LNCAP (cell line): ENCODE measurements around the gene POLR3K.

ENCODE experiments used
- TF ChIP-seq, protein P1 (sequence below): fragments of 450-650 bp; IDR thresholded peaks from 2 replicates; pipeline ENCODE4 v1.5.1; 2017; ENCODE audit warnings: mild to moderate bottlenecking

POLR3K gene

DNA sequence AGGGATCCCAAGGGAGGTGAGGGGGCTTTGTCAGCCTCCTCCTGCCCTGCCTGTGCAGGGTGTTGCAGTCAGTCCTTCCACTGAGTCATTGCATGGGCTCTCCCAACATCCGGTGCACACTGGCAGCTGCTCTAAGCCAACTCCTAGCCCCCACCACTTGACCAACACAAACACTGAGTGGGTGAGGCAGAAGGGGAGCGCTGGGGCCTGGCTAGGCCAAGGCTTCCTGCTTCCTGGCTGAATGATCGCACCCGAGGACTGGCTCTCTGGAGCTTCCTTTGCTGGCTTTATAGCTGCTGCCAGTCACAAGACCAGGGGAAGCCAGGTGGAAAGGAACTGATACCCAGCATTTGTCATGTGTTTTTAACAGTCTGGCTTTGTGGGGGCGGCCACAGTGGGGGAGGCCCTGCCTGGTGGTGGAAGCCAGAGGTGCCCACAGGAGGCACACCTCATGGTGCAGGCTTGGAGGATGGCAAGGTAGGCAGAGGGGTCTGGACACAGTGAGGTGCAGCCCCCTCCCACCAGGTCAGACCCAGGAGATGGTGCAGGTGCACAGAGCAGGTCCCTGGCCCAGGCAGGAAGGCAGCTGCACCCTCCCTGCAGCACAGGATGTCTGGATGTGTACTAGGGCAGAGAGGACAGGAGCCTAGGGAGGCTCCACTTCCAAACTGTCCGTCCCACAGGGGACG, 31.5 kb upstream of the POLR3K start:
- TF ChIP-seq, protein P1, sequence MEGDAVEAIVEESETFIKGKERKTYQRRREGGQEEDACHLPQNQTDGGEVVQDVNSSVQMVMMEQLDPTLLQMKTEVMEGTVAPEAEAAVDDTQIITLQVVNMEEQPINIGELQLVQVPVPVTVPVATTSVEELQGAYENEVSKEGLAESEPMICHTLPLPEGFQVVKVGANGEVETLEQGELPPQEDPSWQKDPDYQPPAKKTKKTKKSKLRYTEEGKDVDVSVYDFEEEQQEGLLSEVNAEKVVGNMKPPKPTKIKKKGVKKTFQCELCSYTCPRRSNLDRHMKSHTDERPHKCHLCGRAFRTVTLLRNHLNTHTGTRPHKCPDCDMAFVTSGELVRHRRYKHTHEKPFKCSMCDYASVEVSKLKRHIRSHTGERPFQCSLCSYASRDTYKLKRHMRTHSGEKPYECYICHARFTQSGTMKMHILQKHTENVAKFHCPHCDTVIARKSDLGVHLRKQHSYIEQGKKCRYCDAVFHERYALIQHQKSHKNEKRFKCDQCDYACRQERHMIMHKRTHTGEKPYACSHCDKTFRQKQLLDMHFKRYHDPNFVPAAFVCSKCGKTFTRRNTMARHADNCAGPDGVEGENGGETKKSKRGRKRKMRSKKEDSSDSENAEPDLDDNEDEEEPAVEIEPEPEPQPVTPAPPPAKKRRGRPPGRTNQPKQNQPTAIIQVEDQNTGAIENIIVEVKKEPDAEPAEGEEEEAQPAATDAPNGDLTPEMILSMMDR, result no peak

DNA sequence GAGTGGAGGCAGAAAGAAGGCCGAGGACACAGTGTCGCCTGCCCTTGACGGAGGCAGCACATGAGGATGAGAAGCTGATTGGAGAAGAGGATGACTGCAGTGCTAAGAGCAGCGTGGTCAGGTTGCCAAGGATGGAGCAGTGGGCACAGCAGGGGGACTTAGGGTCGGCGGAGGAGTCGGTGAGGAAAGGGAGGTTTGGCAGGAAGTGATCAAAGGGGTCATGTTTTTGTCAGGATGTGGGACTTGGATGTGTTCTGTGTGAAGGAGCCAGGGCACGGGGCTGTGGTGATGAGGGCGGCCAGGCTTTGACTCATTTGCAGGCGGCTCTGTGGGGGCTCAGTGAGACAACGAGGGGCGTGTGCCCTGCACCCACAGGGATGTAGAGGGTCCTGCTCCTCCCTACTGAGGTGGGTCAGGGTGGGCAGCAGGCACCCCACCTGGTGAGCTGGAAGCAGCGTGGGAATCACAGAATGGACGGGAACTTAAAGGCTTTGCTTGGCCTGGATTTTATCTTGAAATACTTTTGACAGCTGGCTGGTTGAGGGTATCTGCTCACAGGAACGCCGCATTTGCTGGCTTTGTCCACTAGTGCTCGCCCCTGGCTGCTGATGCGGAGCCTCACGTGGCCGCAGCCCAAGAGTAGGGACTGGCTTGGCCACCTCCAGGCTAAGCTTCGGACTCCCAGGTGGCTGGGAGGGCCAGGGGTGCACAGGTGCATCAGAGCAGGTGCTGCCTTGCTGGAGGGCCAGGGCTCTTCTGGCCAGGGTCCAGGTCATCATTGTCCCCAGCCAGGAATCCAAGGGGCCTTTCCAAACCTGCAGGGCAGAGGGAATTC, 30.6 kb upstream of the POLR3K start:
- TF ChIP-seq, protein P1, result no peak

DNA sequence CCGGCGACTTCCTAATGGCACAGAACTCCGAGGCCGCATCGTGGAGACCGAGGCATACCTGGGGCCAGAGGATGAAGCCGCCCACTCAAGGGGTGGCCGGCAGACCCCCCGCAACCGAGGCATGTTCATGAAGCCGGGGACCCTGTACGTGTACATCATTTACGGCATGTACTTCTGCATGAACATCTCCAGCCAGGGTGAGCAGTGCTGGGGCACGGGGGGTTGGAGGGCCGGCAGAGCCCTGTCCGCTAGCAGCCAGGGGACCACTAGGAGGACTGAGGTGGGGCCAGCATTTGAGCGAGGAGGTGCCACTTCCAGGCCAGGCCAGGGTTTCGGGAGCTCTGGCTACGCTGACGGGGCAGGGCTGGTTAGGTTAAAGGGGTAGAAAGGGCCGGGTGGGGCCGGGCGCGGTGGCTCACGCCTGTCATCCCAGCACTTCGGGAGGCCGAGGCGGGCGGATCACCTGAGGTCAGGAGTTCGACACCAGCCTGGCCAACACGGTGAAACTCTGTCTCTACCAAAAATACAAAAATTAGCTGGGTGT, 29.7 kb upstream of the POLR3K start:
- TF ChIP-seq, protein P1, result no peak

DNA sequence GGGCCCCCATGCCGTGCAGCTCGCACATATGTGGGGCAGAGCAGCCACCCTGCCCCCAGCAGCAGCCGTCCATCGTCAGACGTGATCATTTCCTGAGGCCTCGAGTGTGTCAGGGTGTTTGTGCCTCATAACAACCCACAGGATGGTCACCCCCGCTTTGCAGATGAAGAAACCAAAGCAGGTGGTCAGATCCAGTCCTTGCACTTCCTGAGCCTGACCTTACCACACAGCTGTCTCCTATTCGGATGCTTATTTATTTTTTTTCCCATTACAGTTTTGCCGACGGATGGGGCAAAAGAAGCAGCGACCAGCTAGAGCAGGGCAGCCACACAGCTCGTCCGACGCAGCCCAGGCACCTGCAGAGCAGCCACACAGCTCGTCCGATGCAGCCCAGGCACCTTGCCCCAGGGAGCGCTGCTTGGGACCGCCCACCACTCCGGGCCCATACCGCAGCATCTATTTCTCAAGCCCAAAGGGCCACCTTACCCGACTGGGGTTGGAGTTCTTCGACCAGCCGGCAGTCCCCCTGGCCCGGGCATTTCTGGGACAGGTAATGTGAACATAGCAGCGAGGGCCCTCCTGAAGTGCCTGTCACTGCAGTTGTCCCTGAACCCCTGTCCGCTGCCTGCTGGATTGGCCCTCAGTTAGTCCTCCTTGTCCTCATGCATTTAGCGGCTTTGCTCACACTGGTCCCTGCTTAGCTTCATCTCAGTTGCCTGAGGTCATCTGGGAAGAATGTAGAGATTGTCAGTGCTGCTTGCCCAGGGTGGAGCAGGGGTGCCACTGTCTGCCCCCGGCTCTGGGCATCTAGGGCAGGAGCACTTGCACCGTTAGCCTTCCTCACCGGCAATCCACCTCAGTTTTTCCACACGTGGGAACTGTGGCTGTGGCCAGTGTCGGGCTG, 26.0 kb upstream of the POLR3K start:
- TF ChIP-seq, protein P1, result no peak

DNA sequence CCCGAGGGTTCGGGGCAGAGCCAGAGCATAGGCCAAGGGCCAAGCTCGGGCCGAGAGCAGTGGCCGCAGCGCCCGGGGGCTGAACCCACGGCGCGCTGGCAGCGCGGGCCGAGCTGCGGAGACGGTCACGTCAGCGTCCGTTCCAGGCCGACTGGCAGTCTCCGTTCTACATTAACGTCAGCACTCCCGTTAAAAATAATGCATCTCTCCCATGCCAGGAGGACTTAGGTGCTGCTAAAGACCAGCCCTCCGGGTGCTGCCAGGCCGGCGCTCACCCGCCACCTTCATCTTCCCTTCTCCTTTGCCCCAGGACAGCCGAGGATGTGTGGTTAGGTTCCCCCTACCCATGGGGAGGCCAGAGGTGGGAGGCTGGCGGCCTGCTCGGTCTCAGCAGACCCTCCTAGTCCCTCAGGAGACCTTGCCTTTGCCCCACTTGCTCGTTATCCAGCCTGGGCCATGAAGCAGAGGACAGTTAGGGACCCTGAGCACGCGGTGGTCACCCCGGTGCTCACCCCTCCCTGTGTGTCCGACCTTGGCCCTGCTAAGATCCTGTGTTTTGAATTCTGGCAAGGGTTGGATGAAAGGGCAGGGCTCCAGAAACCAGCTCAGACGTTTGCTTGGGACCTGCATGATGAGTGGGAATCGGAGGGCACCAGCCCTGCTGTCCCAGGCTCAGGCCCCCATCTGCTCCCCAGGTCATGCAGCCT, 25.2 kb upstream of the POLR3K start:
- TF ChIP-seq, protein P1, result no peak

DNA sequence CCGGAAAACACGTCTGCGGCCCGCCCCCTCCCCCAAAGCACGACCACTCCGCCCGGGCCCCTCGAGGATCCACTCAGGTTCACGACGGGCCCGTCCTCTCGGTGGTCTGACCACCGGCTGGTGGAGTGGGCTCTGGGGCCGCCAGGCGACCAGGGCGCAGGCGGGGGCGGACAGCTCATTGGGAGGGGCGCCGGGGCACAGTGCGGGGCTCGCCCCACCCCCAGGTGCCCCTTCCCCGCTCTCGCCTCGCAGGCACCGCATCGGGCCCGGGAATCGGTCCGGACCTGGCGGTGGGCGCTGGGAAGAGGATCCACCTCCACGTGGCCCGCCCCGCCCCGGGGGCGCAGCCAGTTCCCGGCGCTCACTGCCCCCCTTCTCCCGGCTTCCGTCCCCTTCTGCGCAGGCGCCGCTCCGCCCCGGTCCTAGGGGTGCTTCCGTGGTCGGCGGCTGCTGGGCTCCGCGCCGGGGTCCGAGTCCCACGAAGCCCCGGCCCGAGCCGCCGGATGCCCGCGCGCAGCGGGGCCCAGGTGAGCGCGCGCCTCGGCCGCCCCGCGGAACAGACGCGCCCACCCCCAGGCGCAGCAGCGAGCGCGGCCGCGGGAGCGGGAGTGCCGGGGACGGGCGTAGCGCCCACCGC, 24.5 kb upstream of the POLR3K start, which contains the start of gene MPG:
Gene MPG (plus strand): TSS at position 419 of the 637 bp plus-strand sequence. CDS start 85 bp downstream, at position 504.
- TF ChIP-seq, protein P1, result no peak
